CD4-positive, CD25-positive, alpha-beta regulatory T cell (primary cell): ENCODE results near the gene RIMBP2. TPM values are rescaled to one million over a fixed set of nuclear protein-coding genes. Genes with fewer than 3 reads are reported as not detected.

Source experiments
- ATAC-seq, 2 donors: fragments of 150-1000 bp; cut with Tn5 transposase; one replicate each; pipeline ENCODE4 v1.10.0; 2021; ENCODE audit warnings: low read depth in 2 of 2, moderate number of reproducible peaks in 2 of 2, moderate library complexity in 1 of 2
- DNase-seq, 3 donors: peaks; one replicate each; pipeline versions ENCODE4 v3.0.0 to v3.0.0-alpha.2; 2012 to 2022; ENCODE audit warnings: mixed read lengths in 1 of 3
- H3K27ac ChIP-seq: one replicate; pipeline ENCODE4 v1.7.0; 2013; ENCODE audit warnings: mild to moderate bottlenecking, low read length; ENCODE audit not compliant: insufficient read depth, poor library complexity, severe bottlenecking
- H3K27me3 ChIP-seq: one replicate; pipeline ENCODE4 v1.7.0; 2013; ENCODE audit warnings: low read length; ENCODE audit not compliant: control insufficient read depth, insufficient read depth
- H3K36me3 ChIP-seq: one replicate; pipeline ENCODE4 v1.7.0; 2013; ENCODE audit warnings: mild to moderate bottlenecking, low read length, moderate library complexity; ENCODE audit not compliant: control insufficient read depth, insufficient read depth
- H3K4me1 ChIP-seq: 2 replicates; pipeline ENCODE4 v1.7.0; 2013; ENCODE audit warnings: mild to moderate bottlenecking, low read length; ENCODE audit not compliant: insufficient read depth, control insufficient read depth, poor library complexity, severe bottlenecking
- H3K4me3 ChIP-seq: one replicate; pipeline ENCODE4 v1.7.0; 2013; ENCODE audit warnings: low read depth, mild to moderate bottlenecking, low read length, moderate library complexity
- H3K9me3 ChIP-seq, 2 experiments: 1 replicate in 1 of 2; 2 replicates in 1 of 2; pipeline ENCODE4 v1.7.0; 2013; ENCODE audit warnings: low read length in 2 of 2, mild to moderate bottlenecking in 1 of 2, moderate library complexity in 1 of 2; ENCODE audit not compliant: control insufficient read depth in 2 of 2
- H3K27ac Mint-ChIP-seq, 3 donors: one replicate each; pipeline ENCODE4 v1.8.0; 2020 to 2022; ENCODE audit warnings: mild to moderate bottlenecking in 3 of 3, mixed read lengths in 3 of 3, moderate library complexity in 2 of 3
- H3K27me3 Mint-ChIP-seq: one replicate; pipeline ENCODE4 v1.8.0; 2022; ENCODE audit warnings: mild to moderate bottlenecking, mixed read lengths
- H3K36me3 Mint-ChIP-seq: one replicate; pipeline ENCODE4 v1.8.0; 2020; ENCODE audit warnings: mixed read lengths
- H3K4me1 Mint-ChIP-seq, 4 donors: one replicate each; pipeline ENCODE4 v1.8.0; 2020 to 2022; ENCODE audit warnings: mixed read lengths in 4 of 4, mild to moderate bottlenecking in 1 of 4
- H3K4me3 Mint-ChIP-seq, 4 donors: one replicate each; pipeline ENCODE4 v1.8.0; 2020 to 2022; ENCODE audit warnings: mild to moderate bottlenecking in 4 of 4, mixed read lengths in 4 of 4, moderate library complexity in 3 of 4
- H3K9me3 Mint-ChIP-seq, 7 donors: one replicate each; pipeline ENCODE4 v1.8.0; 2020 to 2022; ENCODE audit warnings: mixed read lengths in 7 of 7, mild to moderate bottlenecking in 3 of 7, moderate library complexity in 2 of 7
- polyA plus RNA-seq, 4 donors: library from polyadenylated mRNA; unstranded; fragments of 300-500 nt; fragmentation: Illumina TruSeq; gene quantifications; one replicate each; pipeline ENCODE4 v1.2.3, GENCODE V29; 2021
- total RNA-seq: library from RNA; stranded (reverse); gene quantifications from one replicate; pipeline ENCODE4 v1.2.3, GENCODE V29; 2022

Gene RIMBP2
- total and polyA plus RNA-seq, 5 donors from 2014 or later = not detected

GRCh38 chr12:130546494-130546893 lies 169.6 kb downstream of the RIMBP2 start:
- H3K27me3 Mint-ChIP-seq = no peaks in the 10 kb centered on the region
- ATAC-seq (no peak), DNase-seq (no peak)
- peaks cover 0 to 4% of the 10 kb centered on the region in 2 experiments for H3K9me3 ChIP-seq
- no peak overlapping the region for H3K4me3 ChIP-seq
- no peak overlapping the region for H3K4me3 Mint-ChIP-seq
- peaks cover 0 to 18% (median 4%) of the 10 kb centered on the region in 7 donors for H3K9me3 Mint-ChIP-seq
- no peaks in the 10 kb centered on the region for H3K27me3 ChIP-seq
- H3K4me1 ChIP-seq = no peaks in the 10 kb centered on the region
- no peaks in the 10 kb centered on the region for H3K36me3 ChIP-seq
- H3K27ac ChIP-seq = no peak overlapping the region
- H3K36me3 Mint-ChIP-seq = no peaks in the 10 kb centered on the region
- no peak overlapping the region for H3K27ac Mint-ChIP-seq
- no peaks in the 10 kb centered on the region for H3K4me1 Mint-ChIP-seq

GRCh38 chr12:130545475-130545874 lies 170.6 kb downstream of the RIMBP2 start:
- Histone ChIP-seq H3K4me1 (no peaks in the 10 kb centered on the region), H3K9me3 (no peaks in the 10 kb centered on the region), H3K27me3 (no peaks in the 10 kb centered on the region), H3K36me3 (no peaks in the 10 kb centered on the region), H3K27ac (no peak overlapping the region), H3K4me3 (no peak overlapping the region)
- no peak overlapping the region for H3K4me3 Mint-ChIP-seq
- peaks cover 0 to 15% (median 4%) of the 10 kb centered on the region in 7 donors for H3K9me3 Mint-ChIP-seq
- H3K27me3 Mint-ChIP-seq = no peaks in the 10 kb centered on the region
- no peak overlapping the region for H3K27ac Mint-ChIP-seq
- H3K4me1 Mint-ChIP-seq = no peaks in the 10 kb centered on the region
- ATAC-seq (no peak), DNase-seq (no peak)
- no peaks in the 10 kb centered on the region for H3K36me3 Mint-ChIP-seq

- ATAC-seq = no peak
- no peaks in the 10 kb centered on the region for H3K4me1 ChIP-seq
- no peak overlapping the region for H3K27ac ChIP-seq
- Mint-ChIP-seq H3K9me3 (peaks cover 0 to 12% (median 5%) of the 10 kb centered on the region in 7 donors), H3K27me3 (no peaks in the 10 kb centered on the region), H3K27ac (no peak overlapping the region), H3K36me3 (no peaks in the 10 kb centered on the region), H3K4me3 (no peak overlapping the region), H3K4me1 (no peaks in the 10 kb centered on the region)
- no peak overlapping the region for H3K4me3 ChIP-seq
- DNase-seq = no peak
- no peaks in the 10 kb centered on the region for H3K27me3 ChIP-seq
- H3K9me3 ChIP-seq = no peaks in the 10 kb centered on the region
- H3K36me3 ChIP-seq = no peaks in the 10 kb centered on the region
Measured at GRCh38 chr12:130540376-130540775, 175.7 kb downstream of the RIMBP2 start.

DNA sequence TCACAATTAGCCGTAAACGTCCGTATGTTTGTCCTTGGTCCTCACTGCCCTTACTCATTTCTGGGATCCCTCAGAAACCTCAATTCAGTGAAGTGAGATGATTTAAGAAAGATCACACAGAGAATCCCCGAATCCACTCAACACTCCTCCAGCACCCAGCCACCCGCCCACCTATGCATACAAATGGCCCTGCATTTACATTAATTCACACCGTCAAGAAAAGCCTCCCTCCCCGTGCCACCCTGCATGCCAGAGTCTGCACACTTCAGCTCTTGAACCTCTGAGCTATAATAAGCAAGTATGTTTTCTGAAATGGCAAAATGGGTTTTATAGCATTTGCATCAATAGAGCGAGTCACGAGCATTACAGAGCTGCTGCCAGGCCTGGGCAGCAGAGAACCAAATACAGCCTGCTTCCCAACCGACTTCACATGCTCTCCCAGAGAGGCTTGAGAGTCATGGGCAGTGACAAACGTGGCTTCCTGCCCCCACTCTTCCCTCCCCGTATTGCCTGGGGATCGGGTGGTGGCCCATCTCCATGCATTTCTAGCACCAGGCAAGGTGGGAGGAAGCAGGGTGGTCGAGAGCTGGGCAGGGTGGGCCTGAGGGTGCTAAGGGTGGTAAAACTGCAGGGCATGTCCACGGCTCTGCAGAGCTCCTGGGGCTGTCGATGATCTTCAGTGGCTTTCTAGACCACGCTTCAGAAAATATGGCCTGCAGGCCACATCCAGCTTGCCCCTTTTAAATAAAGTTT lies 177.6 kb downstream of the RIMBP2 start:
- Mint-ChIP-seq H3K27me3 (no peaks in the 10 kb centered on the region), H3K36me3 (no peaks in the 10 kb centered on the region), H3K9me3 (peaks cover 0 to 12% (median 2%) of the 10 kb centered on the region in 7 donors), H3K4me1 (no peaks in the 10 kb centered on the region), H3K27ac (no peak overlapping the region), H3K4me3 (no peak overlapping the region)
- no peaks in the 10 kb centered on the region for H3K36me3 ChIP-seq
- DNase-seq = no peak
- no peaks in the 10 kb centered on the region for H3K4me1 ChIP-seq
- no peaks in the 10 kb centered on the region for H3K9me3 ChIP-seq
- no peak for ATAC-seq
- no peaks in the 10 kb centered on the region for H3K27me3 ChIP-seq
- no peak overlapping the region for H3K4me3 ChIP-seq
- no peak overlapping the region for H3K27ac ChIP-seq

- peaks cover 0 to 12% (median 2%) of the 10 kb centered on the region in 7 donors for H3K9me3 Mint-ChIP-seq
- Histone ChIP-seq H3K9me3 (no peaks in the 10 kb centered on the region), H3K36me3 (no peaks in the 10 kb centered on the region), H3K27me3 (no peaks in the 10 kb centered on the region), H3K4me3 (no peak overlapping the region), H3K27ac (no peak overlapping the region), H3K4me1 (no peaks in the 10 kb centered on the region)
- no peaks in the 10 kb centered on the region for H3K27me3 Mint-ChIP-seq
- ATAC-seq (no peak), DNase-seq (no peak)
- H3K27ac Mint-ChIP-seq = no peak overlapping the region
- H3K4me1 Mint-ChIP-seq = no peaks in the 10 kb centered on the region
- no peak overlapping the region for H3K4me3 Mint-ChIP-seq
- no peaks in the 10 kb centered on the region for H3K36me3 Mint-ChIP-seq
Measured at GRCh38 chr12:130537655-130538054, 178.4 kb downstream of the RIMBP2 start.

DNA sequence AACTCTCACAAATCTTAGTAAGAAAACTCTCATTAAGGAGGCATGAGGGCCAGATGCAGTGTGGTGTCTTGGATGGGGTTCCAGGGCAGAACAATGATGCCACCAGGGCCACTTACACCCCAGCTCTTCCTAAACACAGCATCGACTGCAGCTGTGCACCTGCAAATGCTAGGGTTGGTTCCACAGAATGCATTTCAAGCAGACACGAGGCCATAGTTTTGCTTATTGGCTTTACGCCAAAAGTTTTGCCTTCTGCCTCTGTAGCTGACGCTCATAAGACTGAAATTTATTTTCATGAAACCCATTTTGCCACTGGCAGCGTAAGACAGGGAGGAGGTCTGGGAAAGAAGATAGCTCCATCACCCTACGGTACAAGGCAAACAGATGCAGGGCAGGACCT lies 179.0 kb downstream of the RIMBP2 start:
- ATAC-seq (no peak), DNase-seq (no peak)
- Mint-ChIP-seq H3K4me3 (no peak overlapping the region), H3K9me3 (peaks cover 0 to 7% (median 2%) of the 10 kb centered on the region in 7 donors), H3K36me3 (no peaks in the 10 kb centered on the region), H3K27me3 (no peaks in the 10 kb centered on the region), H3K27ac (no peak overlapping the region), H3K4me1 (no peaks in the 10 kb centered on the region)
- no peaks in the 10 kb centered on the region for H3K27me3 ChIP-seq
- H3K4me1 ChIP-seq = no peaks in the 10 kb centered on the region
- H3K27ac ChIP-seq = no peak overlapping the region
- no peak overlapping the region for H3K4me3 ChIP-seq
- H3K36me3 ChIP-seq = no peaks in the 10 kb centered on the region
- no peaks in the 10 kb centered on the region for H3K9me3 ChIP-seq

DNA sequence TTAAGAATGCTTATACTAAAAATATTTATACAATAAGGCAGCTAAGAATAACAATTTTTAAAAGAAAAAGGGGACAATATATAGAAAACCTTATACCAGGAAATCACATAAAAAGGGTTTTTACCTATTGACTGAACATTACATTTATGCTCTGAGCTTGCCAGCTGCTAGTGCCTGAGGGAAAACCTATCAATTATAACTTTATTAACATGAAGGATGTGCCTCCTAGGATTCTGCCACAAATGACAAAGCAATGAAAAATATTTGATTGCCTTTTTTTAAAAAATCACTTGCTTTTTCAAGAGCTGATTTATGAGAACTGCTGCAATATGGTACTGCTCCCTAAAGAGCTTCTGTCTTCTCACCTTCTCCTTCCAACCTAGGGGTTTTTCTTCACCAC lies 185.7 kb downstream of the RIMBP2 start:
- no peaks in the 10 kb centered on the region for H3K36me3 ChIP-seq
- H3K9me3 ChIP-seq = no peaks in the 10 kb centered on the region
- H3K4me1 Mint-ChIP-seq = no peaks in the 10 kb centered on the region
- no peaks in the 10 kb centered on the region for H3K27me3 Mint-ChIP-seq
- DNase-seq = no peak
- H3K4me1 ChIP-seq = no peaks in the 10 kb centered on the region
- peaks cover 0 to 2% (median 0%) of the 10 kb centered on the region in 7 donors for H3K9me3 Mint-ChIP-seq
- no peak overlapping the region for H3K4me3 Mint-ChIP-seq
- no peaks in the 10 kb centered on the region for H3K36me3 Mint-ChIP-seq
- H3K27ac Mint-ChIP-seq = no peak overlapping the region
- H3K27ac ChIP-seq = no peak overlapping the region
- no peak for ATAC-seq
- H3K27me3 ChIP-seq = no peaks in the 10 kb centered on the region
- H3K4me3 ChIP-seq = no peak overlapping the region

DNA sequence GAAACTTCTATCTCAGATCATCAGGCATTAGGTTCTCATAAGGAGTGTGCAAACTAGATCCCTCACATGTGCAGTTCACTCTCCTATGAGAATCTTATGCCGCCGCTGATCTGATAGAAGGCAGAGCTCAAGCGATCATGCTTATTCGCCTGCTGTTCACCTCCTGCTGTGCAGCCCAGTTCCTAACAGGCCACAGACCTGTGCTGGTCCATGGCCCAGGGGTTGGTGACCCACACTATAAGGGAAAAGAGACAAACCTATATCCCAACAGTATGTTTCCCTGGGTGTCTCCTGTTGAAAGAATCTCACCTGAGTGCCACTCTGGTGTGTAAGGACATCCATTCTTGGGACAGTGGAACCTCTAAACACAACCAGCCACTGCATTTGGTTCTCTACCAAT lies 186.3 kb downstream of the RIMBP2 start:
- Mint-ChIP-seq H3K4me1 (no peaks in the 10 kb centered on the region), H3K9me3 (peaks cover 0 to 3% (median 0%) of the 10 kb centered on the region in 7 donors), H3K27me3 (no peaks in the 10 kb centered on the region), H3K27ac (no peak overlapping the region), H3K36me3 (no peaks in the 10 kb centered on the region), H3K4me3 (no peak overlapping the region)
- Histone ChIP-seq H3K36me3 (no peaks in the 10 kb centered on the region), H3K4me3 (no peak overlapping the region), H3K27ac (no peak overlapping the region), H3K4me1 (no peaks in the 10 kb centered on the region), H3K9me3 (no peaks in the 10 kb centered on the region), H3K27me3 (no peaks in the 10 kb centered on the region)
- DNase-seq = no peak
- ATAC-seq = no peak
